IMR-90 (cell line): ENCODE measurements around the gene CACNA1D.

ENCODE experiments used
- CEBPB ChIP-seq: IDR thresholded peaks from 2 replicates; pipeline ENCODE4 v1.6.1; 2012; ENCODE audit warnings: low read depth, low read length, improper control_type of control experiment
- MXI1 ChIP-seq: IDR thresholded peaks from 2 replicates; pipeline ENCODE4 v1.6.1; 2012; ENCODE audit warnings: low read depth, mild to moderate bottlenecking, low read length, moderate library complexity, borderline replicate concordance
- NFE2L2 ChIP-seq: fragments of 150-350 bp; IDR thresholded peaks from 2 replicates; pipeline ENCODE4 v1.6.1; 2016; ENCODE audit warnings: low read depth, mild to moderate bottlenecking, low read length
- POLR2A ChIP-seq: IDR thresholded peaks from 2 replicates; pipeline ENCODE4 v1.6.1; 2012; ENCODE audit warnings: mild to moderate bottlenecking, low read depth, low read length
- RAD21 ChIP-seq: IDR thresholded peaks from 2 replicates; pipeline ENCODE4 v1.6.1; 2012; ENCODE audit warnings: low read length, improper control_type of control experiment
- RCOR1 ChIP-seq: IDR thresholded peaks from 2 replicates; pipeline ENCODE4 v1.6.1; 2012; ENCODE audit warnings: mild to moderate bottlenecking, low read length, improper control_type of control experiment; ENCODE audit not compliant: insufficient replicate concordance
- SMC3 ChIP-seq: fragments of 150-350 bp; IDR thresholded peaks from 2 replicates; pipeline ENCODE4 v1.6.1; 2016; ENCODE audit warnings: low read depth, mild to moderate bottlenecking, antibody characterized with exemption, low read length, moderate library complexity
- TF ChIP-seq, protein P1 (sequence below): conservative IDR thresholded peaks from 2 replicates; pipeline ENCODE4 v1.5.1; 2012; ENCODE audit warnings: mild to moderate bottlenecking, low read depth, low read length, improper control_type of control experiment

DNA sequence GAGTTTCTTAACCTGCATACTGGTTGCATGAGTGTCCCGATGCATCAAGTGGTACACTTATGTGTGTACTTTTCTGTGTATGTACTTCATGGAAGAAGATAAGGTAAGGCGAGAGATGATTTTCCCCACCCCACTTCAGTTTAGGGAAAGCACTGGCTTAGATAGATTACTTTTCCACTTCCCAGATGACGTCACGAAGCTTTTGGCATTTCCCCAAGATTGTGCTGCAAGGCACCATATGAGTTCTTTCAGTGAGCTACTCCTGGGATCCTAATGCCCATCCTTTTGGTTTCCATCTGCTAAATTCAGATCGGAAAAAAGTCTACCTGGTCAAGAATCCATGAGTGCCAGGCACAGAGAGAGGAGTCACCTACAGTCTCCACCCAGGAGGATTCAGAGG lies 356.5 kb downstream of the CACNA1D start:
- TF ChIP-seq NFE2L2 = no peak
- TF ChIP-seq POLR2A = no peak
- TF ChIP-seq, protein P1, sequence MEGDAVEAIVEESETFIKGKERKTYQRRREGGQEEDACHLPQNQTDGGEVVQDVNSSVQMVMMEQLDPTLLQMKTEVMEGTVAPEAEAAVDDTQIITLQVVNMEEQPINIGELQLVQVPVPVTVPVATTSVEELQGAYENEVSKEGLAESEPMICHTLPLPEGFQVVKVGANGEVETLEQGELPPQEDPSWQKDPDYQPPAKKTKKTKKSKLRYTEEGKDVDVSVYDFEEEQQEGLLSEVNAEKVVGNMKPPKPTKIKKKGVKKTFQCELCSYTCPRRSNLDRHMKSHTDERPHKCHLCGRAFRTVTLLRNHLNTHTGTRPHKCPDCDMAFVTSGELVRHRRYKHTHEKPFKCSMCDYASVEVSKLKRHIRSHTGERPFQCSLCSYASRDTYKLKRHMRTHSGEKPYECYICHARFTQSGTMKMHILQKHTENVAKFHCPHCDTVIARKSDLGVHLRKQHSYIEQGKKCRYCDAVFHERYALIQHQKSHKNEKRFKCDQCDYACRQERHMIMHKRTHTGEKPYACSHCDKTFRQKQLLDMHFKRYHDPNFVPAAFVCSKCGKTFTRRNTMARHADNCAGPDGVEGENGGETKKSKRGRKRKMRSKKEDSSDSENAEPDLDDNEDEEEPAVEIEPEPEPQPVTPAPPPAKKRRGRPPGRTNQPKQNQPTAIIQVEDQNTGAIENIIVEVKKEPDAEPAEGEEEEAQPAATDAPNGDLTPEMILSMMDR = no peak
- TF ChIP-seq RCOR1 = no peak
- no peak for TF ChIP-seq RAD21
- no peak for TF ChIP-seq SMC3
- TF ChIP-seq MXI1 = no peak
- no peak for TF ChIP-seq CEBPB
